GM20000 (cell line): ENCODE data around the gene LGALS12.
"Not testable (repeated sequence)": the region's sequence is repeated elsewhere in the genome, so short reads cannot be mapped to it uniquely, and the experiment has no call there.

ENCODE experiments used
- DNase-seq: peaks from one replicate; pipeline ENCODE4 v3.0.0; 2012; ENCODE audit warnings: low spot score
- CTCF ChIP-seq: IDR thresholded peaks from 2 replicates; pipeline ENCODE4 v1.5.1; 2012; ENCODE audit warnings: mild to moderate bottlenecking, control low read depth; ENCODE audit errors: extremely low read depth, missing control alignments

The LGALS12 gene

GRCh38 chr11:63523151-63523550, 17.3 kb downstream of the LGALS12 start:
- no peak for DNase-seq

GRCh38 chr11:63527667-63528066, 21.8 kb downstream of the LGALS12 start:
- DNase-seq = no peak
- TF ChIP-seq CTCF = no peak

More at GRCh38 chr11:63523151-63523550, 17.3 kb downstream of the LGALS12 start:
- no peak for TF ChIP-seq CTCF

GRCh38 chr11:63528156-63528555, 22.3 kb downstream of the LGALS12 start:
- DNase-seq = not testable (repeated sequence)

DNA sequence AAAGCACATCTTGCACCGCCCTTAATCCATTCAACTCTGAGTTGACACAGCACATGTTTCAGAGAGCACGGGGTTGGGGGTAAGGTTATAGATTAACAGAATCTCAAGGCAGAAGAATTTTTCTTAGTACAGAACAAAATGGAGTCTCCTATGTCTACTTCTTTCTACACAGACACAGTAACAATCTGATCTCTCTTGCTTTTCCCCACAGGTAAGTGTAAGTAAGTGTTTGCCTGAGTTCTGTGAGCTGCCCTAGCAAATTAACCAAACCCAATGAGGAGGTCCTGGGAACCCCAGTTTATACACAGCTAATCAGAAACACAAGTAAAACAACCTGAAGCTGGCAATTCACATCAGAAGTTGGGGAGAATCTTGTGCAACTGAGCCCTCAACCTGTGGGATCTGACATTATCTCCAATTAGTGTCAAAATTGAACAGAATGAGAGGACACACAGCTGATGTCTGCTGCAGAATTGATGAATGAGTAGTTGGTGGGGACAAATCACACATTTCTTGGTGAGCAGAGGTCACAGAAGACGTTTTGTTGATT, 22.9 kb downstream of the LGALS12 start:
- not testable (repeated sequence) for DNase-seq

- not testable (repeated sequence) for DNase-seq
Measured at GRCh38 chr11:63529373-63529772, 23.5 kb downstream of the LGALS12 start.

DNA sequence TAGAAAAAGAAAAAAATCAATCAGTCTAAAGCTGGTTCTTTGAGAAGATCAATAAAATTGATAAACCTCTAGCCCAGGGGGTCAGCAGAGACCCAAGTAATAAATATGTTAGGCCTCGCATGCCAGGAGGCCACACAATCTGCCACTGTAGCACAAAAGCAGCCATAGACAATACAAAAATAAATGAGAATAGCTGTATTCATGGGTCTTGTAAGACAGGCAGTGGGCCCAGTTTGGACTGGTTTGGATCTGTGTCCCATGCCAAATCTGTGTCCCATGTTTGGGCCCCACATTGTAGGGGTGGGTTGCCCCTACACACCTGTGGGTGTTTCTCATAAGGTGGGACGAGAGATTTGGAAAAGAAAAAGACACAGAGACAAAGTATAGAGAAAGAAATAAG, 24.1 kb downstream of the LGALS12 start:
- TF ChIP-seq CTCF = no peak
- no peak for DNase-seq

GRCh38 chr11:63531074-63531792, 25.3 kb downstream of the LGALS12 start:
- not testable (repeated sequence) for DNase-seq

DNA sequence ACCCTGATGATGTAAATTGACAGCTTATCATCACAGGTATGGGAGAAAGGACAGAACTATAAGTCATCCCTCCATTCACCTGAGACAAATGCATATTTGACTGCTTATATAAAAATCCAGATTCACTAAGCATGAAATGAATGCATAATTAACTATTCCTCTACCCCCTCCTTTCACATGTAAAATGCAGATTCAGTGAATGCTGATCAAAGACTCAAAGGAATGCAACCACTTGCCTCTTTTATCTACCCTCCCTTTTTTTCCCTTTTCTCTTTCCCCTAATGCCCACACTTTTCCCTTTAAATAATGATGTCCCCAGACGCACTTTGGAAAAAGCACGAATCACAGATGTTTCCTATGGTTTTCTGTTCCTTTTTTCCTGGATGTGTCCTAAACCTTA, 26.2 kb downstream of the LGALS12 start:
- no peak for TF ChIP-seq CTCF
- no peak for DNase-seq

DNA sequence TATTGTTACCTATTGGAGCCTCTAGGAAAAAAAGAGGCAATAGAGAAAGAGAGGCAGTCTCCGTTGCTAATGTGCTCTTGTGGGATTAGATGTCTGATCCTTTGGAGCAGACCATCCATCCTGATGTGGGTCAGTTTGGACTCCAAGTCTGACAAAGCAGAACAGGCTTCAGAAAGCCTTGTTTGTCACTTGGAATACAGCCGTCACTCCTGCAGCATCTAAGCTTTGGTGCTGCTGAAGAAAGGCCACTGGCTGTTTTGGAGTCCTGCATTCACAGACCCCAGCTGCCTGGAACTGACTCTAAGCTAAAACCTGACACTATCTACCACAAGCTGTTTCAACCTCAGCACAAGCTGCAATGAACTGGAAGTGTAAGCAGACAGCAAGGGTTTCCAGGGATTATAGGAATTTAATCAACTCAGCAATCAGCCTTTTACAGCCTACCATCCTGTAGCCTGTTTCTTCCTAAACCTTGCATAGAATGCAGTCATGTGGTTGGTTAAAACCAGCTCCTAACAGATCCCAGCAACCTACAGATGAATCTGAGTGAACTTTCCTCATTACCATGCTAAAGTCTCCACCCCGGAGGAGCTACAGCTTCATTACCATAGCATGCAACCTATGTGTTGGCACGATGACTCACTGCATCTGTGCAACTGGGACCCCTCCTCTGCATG, 27.1 kb downstream of the LGALS12 start:
- no peak for DNase-seq
- no peak for TF ChIP-seq CTCF
